T-cell (primary cell): ENCODE measurements around the gene SGCA. TPM values are rescaled to one million over a fixed set of nuclear protein-coding genes. Genes with fewer than 3 reads are reported as not detected.

ENCODE experiments used
- ATAC-seq, 4 experiments: fragments of 200-7000 bp in 3 of 4; fragments of 150-1000 bp in 1 of 4; cut with Tn5 transposase; replicated peaks in 1 of 4; 1 replicate in 3 of 4; 2 replicates in 1 of 4; pipeline ENCODE4 v1.10.0; 2021; ENCODE audit warnings: moderate library complexity in 3 of 4, mild to moderate bottlenecking in 2 of 4, moderate number of reproducible peaks in 1 of 4
- CTCF ChIA-PET, 2 donors: fragments of 300-600 bp; sonication (Branson Sonifier 250); formaldehyde crosslinking; loops; one replicate each; lab custom pipeline; 2022; ENCODE audit warnings: antibody characterized with exemption in 2 of 2; lab: Charles Lee
- POLR2A ChIA-PET, 2 donors: fragments of 300-600 bp; sonication (Branson Sonifier 250); formaldehyde crosslinking; loops; one replicate each; lab custom pipeline; 2022; ENCODE audit warnings: antibody characterized with exemption in 2 of 2; lab: Charles Lee
- DNase-seq, 35 experiments: peaks; one replicate each; pipeline versions ENCODE4 v3.0.0 to v3.0.0-alpha.2; 2013 to 2023
- H3K27ac ChIP-seq: one replicate; pipeline ENCODE4 v1.5.1; 2013; ENCODE audit warnings: low read length
- H3K27me3 ChIP-seq, 2 experiments: replicated peaks in 1 of 2; 1 replicate in 1 of 2; 2 replicates in 1 of 2; pipeline versions ENCODE4 v1.6.1 to v1.7.0; 2013; ENCODE audit warnings: low read length in 1 of 2, mixed read lengths in 1 of 2; ENCODE audit not compliant: control insufficient read depth in 2 of 2, insufficient read depth in 2 of 2; ENCODE audit errors: extremely low read depth in 1 of 2
- H3K36me3 ChIP-seq, 2 donors: 1 replicate in 1 of 2; 2 replicates in 1 of 2; pipeline versions ENCODE4 v1.6.1 to v1.7.0; 2013; ENCODE audit warnings: low read length in 1 of 2; ENCODE audit not compliant: control insufficient read depth in 2 of 2, insufficient read depth in 1 of 2; ENCODE audit errors: extremely low read depth in 1 of 2
- H3K4me1 ChIP-seq, 2 experiments: 1 replicate in 1 of 2; 2 replicates in 1 of 2; pipeline versions ENCODE4 v1.6.1 to v1.7.0; 2013; ENCODE audit warnings: low read length in 2 of 2, mixed read lengths in 1 of 2; ENCODE audit not compliant: insufficient read depth in 2 of 2, control insufficient read depth in 1 of 2; ENCODE audit errors: extremely low read depth in 1 of 2
- H3K4me3 ChIP-seq, 2 donors: 1 replicate in 1 of 2; 2 replicates in 1 of 2; pipeline versions ENCODE4 v1.5.1 to v1.7.0; 2013; ENCODE audit warnings: mild to moderate bottlenecking in 2 of 2, low read length in 1 of 2, moderate library complexity in 1 of 2; ENCODE audit not compliant: control insufficient read depth in 1 of 2; ENCODE audit errors: extremely low read depth in 1 of 2
- H3K9me3 ChIP-seq: 2 replicates; pipeline ENCODE4 v1.7.0; 2013
- H3K27ac Mint-ChIP-seq, 2 donors: one replicate each; pipeline ENCODE4 v1.8.0; 2020 to 2021; ENCODE audit warnings: mild to moderate bottlenecking in 2 of 2, mixed read lengths in 2 of 2
- H3K27me3 Mint-ChIP-seq, 2 donors: one replicate each; pipeline ENCODE4 v1.8.0; 2021 to 2022; ENCODE audit warnings: mixed read lengths in 2 of 2
- H3K36me3 Mint-ChIP-seq: one replicate; pipeline ENCODE4 v1.8.0; 2021; ENCODE audit warnings: mixed read lengths
- H3K4me1 Mint-ChIP-seq, 3 donors: one replicate each; pipeline ENCODE4 v1.8.0; 2020 to 2022; ENCODE audit warnings: mixed read lengths in 3 of 3, mild to moderate bottlenecking in 1 of 3
- H3K4me3 Mint-ChIP-seq, 3 donors: one replicate each; pipeline ENCODE4 v1.8.0; 2020 to 2022; ENCODE audit warnings: mild to moderate bottlenecking in 3 of 3, mixed read lengths in 3 of 3, moderate library complexity in 3 of 3
- H3K9me3 Mint-ChIP-seq, 3 donors: one replicate each; pipeline ENCODE4 v1.8.0; 2020 to 2022; ENCODE audit warnings: mixed read lengths in 3 of 3
- WGBS: methylation state at CpG from one replicate; pipeline ENCODE4 v1.1.5; 2013; ENCODE audit warnings: missing lambda C conversion rate; ENCODE audit not compliant: insufficient coverage; 5-methylcytosine and 5-hydroxymethylcytosine counted together
- total RNA-seq, 35 experiments: library from RNA in 6 of 35; stranded (reverse) in 6 of 35; fragments of 120-200 nt in 1 of 35; gene quantifications; one replicate each; pipeline versions ENCODE4 v1.2.1 to v1.2.4 and lab custom pipeline; 2013 to 2026

The SGCA gene
- total RNA-seq, 5 donors from 2014 or later (not counting 1 experiment from before 2014, with no cell fraction given) = 0.33 TPM; not detected in 4

- CTCF ChIA-PET = interaction anchor here in 1 of 2 donors (0.6 to 1.5 kb wide), 4 partner anchors 12 to 144 kb away, joined by 3 to 5 read pairs (median 4); no protein-coding TSS in a partner anchor
- no peak for DNase-seq
- no peak for ATAC-seq
- Mint-ChIP-seq H3K36me3 (no peaks in the 10 kb centered on the region), H3K27ac (no peak overlapping the region), H3K27me3 (no peaks in the 10 kb centered on the region), H3K4me1 (peaks cover 24 to 35% (median 30%) of the 10 kb centered on the region in 3 donors), H3K4me3 (no peak overlapping the region), H3K9me3 (no peaks in the 10 kb centered on the region)
- POLR2A ChIA-PET = no interaction called here
- WGBS = 94% methylated on average over 6 of the region's 11 CpGs
- Histone ChIP-seq H3K9me3 (no peaks in the 10 kb centered on the region), H3K4me1 (peaks cover 14 to 29% of the 10 kb centered on the region in 2 experiments), H3K27me3 (peaks cover 0 to 20% of the 10 kb centered on the region in 2 experiments), H3K27ac (no peak overlapping the region), H3K4me3 (no peak overlapping the region), H3K36me3 (no peaks in the 10 kb centered on the region)
Measured at GRCh38 chr17:50163843-50164696, 1.7 kb upstream of the SGCA start.

GRCh38 chr17:50164697-50164988 is 1.2 kb upstream of the SGCA start:
- Histone ChIP-seq H3K36me3 (no peaks in the 10 kb centered on the region), H3K27ac (no peak overlapping the region), H3K27me3 (peaks cover 0 to 21% of the 10 kb centered on the region in 2 experiments), H3K4me3 (no peak overlapping the region), H3K9me3 (no peaks in the 10 kb centered on the region), H3K4me1 (peaks cover 14 to 35% of the 10 kb centered on the region in 2 experiments)
- POLR2A ChIA-PET = no interaction called here
- H3K36me3 Mint-ChIP-seq = no peaks in the 10 kb centered on the region
- ATAC-seq (no peak), DNase-seq (no peak)
- CTCF ChIA-PET = no interaction called here
- H3K9me3 Mint-ChIP-seq = no peaks in the 10 kb centered on the region
- H3K27me3 Mint-ChIP-seq = no peaks in the 10 kb centered on the region
- no peak overlapping the region for H3K4me3 Mint-ChIP-seq
- peaks cover 29 to 41% (median 36%) of the 10 kb centered on the region in 3 donors for H3K4me1 Mint-ChIP-seq
- no peak overlapping the region for H3K27ac Mint-ChIP-seq
- WGBS = 75% methylated on average over 1 of the region's 2 CpGs

GRCh38 chr17:50165066-50165465 is 739 bp upstream of the SGCA start:
- peaks cover 0 to 21% of the 10 kb centered on the region in 2 experiments for H3K27me3 ChIP-seq
- H3K4me3 ChIP-seq = no peak overlapping the region
- 94% methylated on average over 8 of the region's 9 CpGs for WGBS
- ChIA-PET CTCF (no interaction called here), POLR2A (no interaction called here)
- DNase-seq (no peak), ATAC-seq (no peak)
- no peaks in the 10 kb centered on the region for H3K36me3 ChIP-seq
- Mint-ChIP-seq H3K4me1 (peaks cover 29 to 41% (median 36%) of the 10 kb centered on the region in 3 donors), H3K9me3 (no peaks in the 10 kb centered on the region), H3K4me3 (no peak overlapping the region), H3K27ac (no peak overlapping the region), H3K36me3 (no peaks in the 10 kb centered on the region), H3K27me3 (no peaks in the 10 kb centered on the region)
- no peaks in the 10 kb centered on the region for H3K9me3 ChIP-seq
- peaks cover 14 to 35% of the 10 kb centered on the region in 2 experiments for H3K4me1 ChIP-seq
- H3K27ac ChIP-seq = no peak overlapping the region

GRCh38 chr17:50165466-50165865 is 339 bp upstream of the SGCA start:
- ChIA-PET POLR2A (no interaction called here), CTCF (no interaction called here)
- no peaks in the 10 kb centered on the region for H3K36me3 Mint-ChIP-seq
- no peak overlapping the region for H3K27ac ChIP-seq
- no peak for ATAC-seq
- no peaks in the 10 kb centered on the region for H3K27me3 Mint-ChIP-seq
- no peak overlapping the region for H3K27ac Mint-ChIP-seq
- no peaks in the 10 kb centered on the region for H3K36me3 ChIP-seq
- H3K4me1 ChIP-seq = peaks cover 14 to 35% of the 10 kb centered on the region in 2 experiments
- DNase-seq = no peak
- H3K27me3 ChIP-seq = peaks cover 0 to 21% of the 10 kb centered on the region in 2 experiments
- H3K9me3 Mint-ChIP-seq = no peaks in the 10 kb centered on the region
- no peak overlapping the region for H3K4me3 Mint-ChIP-seq
- 92% methylated on average over 3 of the region's 3 CpGs for WGBS
- H3K9me3 ChIP-seq = no peaks in the 10 kb centered on the region
- H3K4me1 Mint-ChIP-seq = peaks cover 29 to 41% (median 36%) of the 10 kb centered on the region in 3 donors
- no peak overlapping the region for H3K4me3 ChIP-seq

DNA sequence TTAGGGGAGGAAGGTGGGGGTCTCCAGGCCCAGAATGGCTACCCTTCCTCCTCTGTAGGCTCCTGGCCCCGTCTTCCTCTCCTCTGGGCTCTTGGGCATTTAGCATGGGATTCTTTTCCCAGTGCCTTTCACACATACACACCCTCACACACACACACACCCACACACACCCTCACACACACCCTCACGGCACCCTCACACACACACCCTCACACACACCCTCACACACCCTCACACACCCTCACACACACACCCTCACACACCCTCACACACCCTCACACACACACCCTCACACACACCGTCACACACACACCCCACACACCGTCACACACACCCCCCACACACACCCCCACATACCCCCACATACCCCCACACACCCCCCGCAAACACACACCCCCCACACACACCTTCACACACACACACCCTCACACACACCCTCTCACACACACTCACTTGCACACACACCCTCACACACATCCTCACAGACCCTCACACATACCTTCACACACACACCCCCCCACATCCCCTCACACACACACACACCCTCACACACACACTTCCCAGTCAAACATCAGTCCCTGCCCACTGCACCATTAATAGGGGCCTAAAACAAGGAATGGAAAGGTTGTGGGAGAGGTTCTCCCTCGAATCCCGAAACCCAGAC is 845 bp downstream of the SGCA start:
- Mint-ChIP-seq H3K9me3 (no peaks in the 10 kb centered on the region), H3K36me3 (no peaks in the 10 kb centered on the region), H3K27ac (no peak overlapping the region), H3K4me3 (no peak overlapping the region), H3K27me3 (no peaks in the 10 kb centered on the region), H3K4me1 (peaks cover 23 to 31% (median 29%) of the 10 kb centered on the region in 3 donors)
- Histone ChIP-seq H3K27me3 (peaks cover 0 to 21% of the 10 kb centered on the region in 2 experiments), H3K4me1 (peaks cover 13 to 26% of the 10 kb centered on the region in 2 experiments), H3K36me3 (no peaks in the 10 kb centered on the region), H3K27ac (no peak overlapping the region), H3K9me3 (no peaks in the 10 kb centered on the region), H3K4me3 (no peak overlapping the region)
- ChIA-PET CTCF (interaction anchor here in 1 of 2 donors (1.5 kb wide), 1 partner anchor 26 kb away, joined by 3 read pairs; no protein-coding TSS in a partner anchor), POLR2A (interaction anchor here in 1 of 2 donors (0.7 kb wide), 1 partner anchor 33 kb away, joined by 3 read pairs; no protein-coding TSS in a partner anchor)
- ATAC-seq = no peak
- WGBS = 70% methylated on average over 2 of the region's 7 CpGs
- no peak for DNase-seq

DNA sequence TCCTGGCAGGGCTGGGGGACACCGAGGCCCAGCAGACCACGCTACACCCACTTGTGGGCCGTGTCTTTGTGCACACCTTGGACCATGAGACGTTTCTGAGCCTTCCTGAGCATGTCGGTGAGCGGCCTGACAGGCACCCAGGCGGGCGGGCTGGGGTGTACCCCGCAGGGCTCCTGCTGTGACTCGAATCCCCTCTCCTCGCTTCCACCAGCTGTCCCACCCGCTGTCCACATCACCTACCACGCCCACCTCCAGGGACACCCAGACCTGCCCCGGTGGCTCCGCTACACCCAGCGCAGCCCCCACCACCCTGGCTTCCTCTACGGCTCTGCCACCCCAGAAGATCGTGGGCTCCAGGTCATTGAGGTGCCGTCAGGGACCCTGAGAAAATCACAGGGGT is 1.6 kb downstream of the SGCA start:
- no peaks in the 10 kb centered on the region for H3K36me3 ChIP-seq
- H3K4me3 ChIP-seq = no peak overlapping the region
- peaks cover 16 to 24% (median 22%) of the 10 kb centered on the region in 3 donors for H3K4me1 Mint-ChIP-seq
- ChIA-PET CTCF (no interaction called here), POLR2A (interaction anchor here in 1 of 2 donors (0.6 kb wide), 1 partner anchor 825 kb away, joined by 3 read pairs; no protein-coding TSS in a partner anchor)
- ATAC-seq (no peak), DNase-seq (no peak)
- H3K36me3 Mint-ChIP-seq = no peaks in the 10 kb centered on the region
- no peaks in the 10 kb centered on the region for H3K9me3 ChIP-seq
- no peak overlapping the region for H3K27ac Mint-ChIP-seq
- H3K4me3 Mint-ChIP-seq = no peak overlapping the region
- H3K9me3 Mint-ChIP-seq = no peaks in the 10 kb centered on the region
- H3K27me3 Mint-ChIP-seq = no peaks in the 10 kb centered on the region
- peaks cover 0 to 21% of the 10 kb centered on the region in 2 experiments for H3K27me3 ChIP-seq
- H3K4me1 ChIP-seq = peaks cover 7 to 18% of the 10 kb centered on the region in 2 experiments
- H3K27ac ChIP-seq = no peak overlapping the region
- 92% methylated on average over 11 of the region's 19 CpGs for WGBS
